A673 (cell line): ENCODE results near the gene MTHFD2L. TPM values are rescaled to one million over a fixed set of nuclear protein-coding genes. Genes with fewer than 3 reads are reported as not detected.

Source experiments
- BruUV-seq: library from RNA; stranded (reverse); fragments of 400-500 nt; replicated peaks from 2 replicates; lab custom pipeline; 2021; lab: Mats Ljungman, UMichigan
- CTCF ChIA-PET: fragments of 300-600 bp; sonication (Branson Sonifier 250); formaldehyde crosslinking; loops from one replicate; lab custom pipeline; 2022; ENCODE audit warnings: antibody characterized with exemption; lab: Charles Lee
- POLR2A ChIA-PET: fragments of 300-600 bp; sonication (Branson Sonifier 250); formaldehyde crosslinking; loops from one replicate; lab custom pipeline; 2022; ENCODE audit warnings: antibody characterized with exemption; ENCODE audit not compliant: low non-redundant PET; lab: Charles Lee
- DNase-seq: peaks from one replicate; pipeline ENCODE4 v3.0.0-alpha.2; 2015; ENCODE audit warnings: low spot score
- H3K27ac ChIP-seq: fragments of 200-600 bp; sonication (generic); 2 replicates; pipeline ENCODE4 v1.5.1; 2016; ENCODE audit warnings: mixed run types, low read depth, mild to moderate bottlenecking, mixed read lengths, antibody characterized with exemption, low read length; ENCODE audit not compliant: poor library complexity, severe bottlenecking
- H3K27me3 ChIP-seq: fragments of 200-600 bp; sonication (generic); replicated peaks from 2 replicates; pipeline ENCODE4 v1.6.1; 2017; ENCODE audit warnings: mixed run types, low read depth, mild to moderate bottlenecking, mixed read lengths, antibody characterized with exemption, low read length; ENCODE audit not compliant: insufficient read depth, poor library complexity
- H3K36me3 ChIP-seq: fragments of 200-600 bp; sonication (generic); 2 replicates; pipeline ENCODE4 v1.6.1; 2016; ENCODE audit warnings: mixed run types, mild to moderate bottlenecking, mixed read lengths, antibody characterized with exemption, low read length; ENCODE audit not compliant: insufficient read depth, poor library complexity, severe bottlenecking
- H3K4me1 ChIP-seq: fragments of 200-600 bp; sonication (generic); 2 replicates; pipeline ENCODE4 v1.6.1; 2017; ENCODE audit warnings: mixed run types, mild to moderate bottlenecking, mixed read lengths, antibody characterized with exemption, low read length; ENCODE audit not compliant: insufficient read depth, poor library complexity, severe bottlenecking
- H3K4me3 ChIP-seq: fragments of 200-600 bp; sonication (generic); 2 replicates; pipeline ENCODE4 v1.5.1; 2016; ENCODE audit warnings: low read depth, mixed run types, mild to moderate bottlenecking, mixed read lengths, low read length; ENCODE audit not compliant: poor library complexity, severe bottlenecking
- H3K9me3 ChIP-seq: fragments of 200-600 bp; sonication (generic); 2 replicates; pipeline ENCODE4 v1.6.1; 2016; ENCODE audit warnings: mixed run types, low read depth, mild to moderate bottlenecking, mixed read lengths, antibody characterized with exemption, low read length; ENCODE audit not compliant: poor library complexity, severe bottlenecking
- CTCF ChIP-seq: fragments of 300-800, 200-600 bp; sonication (generic); conservative IDR thresholded peaks from 2 replicates; pipeline ENCODE4 v1.5.1; 2017; ENCODE audit warnings: low read depth, mild to moderate bottlenecking, antibody characterized with exemption, low read length, moderate library complexity, mixed read lengths
- EZH2 ChIP-seq: fragments of 200-600 bp; sonication (generic); IDR thresholded peaks from 2 replicates; pipeline ENCODE4 v1.6.1; 2017; ENCODE audit warnings: borderline replicate concordance, low read depth, mild to moderate bottlenecking, mixed read lengths, antibody characterized with exemption, low read length; ENCODE audit not compliant: poor library complexity, severe bottlenecking
- intact Hi-C: fragments of 100-400 bp; cut with micrococcal nuclease; formaldehyde crosslinking; loops from one replicate; pipeline ENCODE4 v1.10.0; 2022; ENCODE audit not compliant: unreplicated experiment
- total RNA-seq: library from RNA; stranded (reverse); gene quantifications from 2 replicates; pipeline ENCODE4 v1.2.3, GENCODE V29; 2021

Gene MTHFD2L
- total RNA-seq, 1 experiment from 2014 or later: 11.4 TPM

GRCh38 chr4:74297539-74297938 is 139.6 kb downstream of the MTHFD2L start:
- POLR2A ChIA-PET: no interaction called here
- no peak for DNase-seq
- Histone ChIP-seq H3K36me3 (no peaks in the 10 kb centered on the region), H3K4me3 (no peak overlapping the region), H3K27ac (no peak overlapping the region), H3K27me3 (no peaks in the 10 kb centered on the region), H3K4me1 (no peaks in the 10 kb centered on the region), H3K9me3 (no peaks in the 10 kb centered on the region)
- CTCF ChIA-PET: no interaction called here
- intact Hi-C loops: no loop called here
- TF ChIP-seq CTCF (no peak), EZH2 (no peak)
- BruUV-seq: no TSS peak

GRCh38 chr4:74304095-74304625 is 146.2 kb downstream of the MTHFD2L start:
- ChIA-PET CTCF (no interaction called here), POLR2A (no interaction called here)
- no peaks in the 10 kb centered on the region for H3K9me3 ChIP-seq
- no peak for TF ChIP-seq CTCF
- TF ChIP-seq EZH2: no peak
- H3K27ac ChIP-seq: no peak overlapping the region
- no TSS peak for BruUV-seq
- DNase-seq: no peak
- H3K27me3 ChIP-seq: no peaks in the 10 kb centered on the region
- intact Hi-C loops: no loop called here
- H3K36me3 ChIP-seq: no peaks in the 10 kb centered on the region
- peaks cover 14% of the 10 kb centered on the region for H3K4me1 ChIP-seq
- H3K4me3 ChIP-seq: no peak overlapping the region

GRCh38 chr4:74305000-74305399 is 147.1 kb downstream of the MTHFD2L start:
- Histone ChIP-seq H3K9me3 (no peaks in the 10 kb centered on the region), H3K27me3 (no peaks in the 10 kb centered on the region), H3K36me3 (no peaks in the 10 kb centered on the region), H3K4me3 (no peak overlapping the region), H3K4me1 (peaks cover 19% of the 10 kb centered on the region), H3K27ac (no peak overlapping the region)
- POLR2A ChIA-PET: no interaction called here
- DNase-seq: no peak
- CTCF ChIA-PET: no interaction called here
- no peak for TF ChIP-seq EZH2
- TF ChIP-seq CTCF: no peak
- intact Hi-C loops: no loop called here
- BruUV-seq: no TSS peak
